Activated CD8-positive, alpha-beta memory T cell treated with anti-CD3 and anti-CD28 coated beads, Interleukin-2, amount 10 ng/mL, durations not matched to agents 7 days and 5 days (primary cell): ENCODE results near the gene FAM163A. TPM values are rescaled to one million over a fixed set of nuclear protein-coding genes. Genes with fewer than 3 reads are reported as not detected.

Source experiments
- ATAC-seq: fragments of 150-1000 bp; cut with Tn5 transposase; one replicate; pipeline ENCODE4 v1.10.0; 2021; ENCODE audit warnings: moderate library complexity
- CTCF ChIA-PET: fragments of 350-600 bp; sonication (Branson Sonifier 250); formaldehyde crosslinking; loops from one replicate; lab custom pipeline; 2021; ENCODE audit warnings: antibody characterized with exemption; lab: Charles Lee
- DNase-seq: peaks from one replicate; pipeline ENCODE4 v3.0.0-alpha.2; 2020
- H3K27ac Mint-ChIP-seq: one replicate; pipeline ENCODE4 v1.8.0; 2021; ENCODE audit warnings: mild to moderate bottlenecking, mixed read lengths
- H3K27me3 Mint-ChIP-seq: one replicate; pipeline ENCODE4 v1.8.0; 2021; ENCODE audit warnings: mixed read lengths
- H3K36me3 Mint-ChIP-seq: one replicate; pipeline ENCODE4 v1.8.0; 2021; ENCODE audit warnings: mild to moderate bottlenecking, mixed read lengths
- H3K4me1 Mint-ChIP-seq: one replicate; pipeline ENCODE4 v1.8.0; 2021; ENCODE audit warnings: mixed read lengths
- H3K4me3 Mint-ChIP-seq: one replicate; pipeline ENCODE4 v1.8.0; 2021; ENCODE audit warnings: mild to moderate bottlenecking, moderate library complexity, mixed read lengths
- H3K9me3 Mint-ChIP-seq: one replicate; pipeline ENCODE4 v1.8.0; 2022; ENCODE audit warnings: low read depth, mixed read lengths
- total RNA-seq, 2 experiments: library from RNA; stranded (reverse); gene quantifications; one replicate each; pipeline ENCODE4 v1.2.3, GENCODE V29; 2021

Gene FAM163A
- total RNA-seq, 2 experiments from 2014 or later: not detected

GRCh38 chr1:179731643-179732042 lies 11.4 kb upstream of the FAM163A start:
- Mint-ChIP-seq H3K27me3 (peaks cover 35% of the 10 kb centered on the region), H3K27ac (no peak overlapping the region), H3K36me3 (no peaks in the 10 kb centered on the region), H3K4me3 (no peak overlapping the region), H3K4me1 (no peaks in the 10 kb centered on the region), H3K9me3 (no peaks in the 10 kb centered on the region)
- CTCF ChIA-PET: interaction anchor here (0.8 kb wide), 1 partner anchor 25 kb away, joined by 3 read pairs; no protein-coding TSS in a partner anchor
- no peak for DNase-seq
- no peak for ATAC-seq

- Mint-ChIP-seq H3K27me3 (peaks cover 81% of the 10 kb centered on the region), H3K36me3 (no peaks in the 10 kb centered on the region), H3K4me1 (peaks cover 6% of the 10 kb centered on the region), H3K27ac (no peak overlapping the region), H3K9me3 (no peaks in the 10 kb centered on the region), H3K4me3 (no peak overlapping the region)
- DNase-seq (no peak), ATAC-seq (no peak)
- CTCF ChIA-PET: interaction anchor here (1.0 to 1.2 kb wide), 2 partner anchors 15 to 73 kb away, joined by 3 to 4 read pairs; no protein-coding TSS in a partner anchor
These were observed 800 bp upstream of the FAM163A start for GRCh38 chr1:179742291-179742690.

- Mint-ChIP-seq H3K9me3 (no peaks in the 10 kb centered on the region), H3K27ac (no peak overlapping the region), H3K36me3 (no peaks in the 10 kb centered on the region), H3K27me3 (peaks cover 80% of the 10 kb centered on the region), H3K4me3 (no peak overlapping the region), H3K4me1 (peaks cover 6% of the 10 kb centered on the region)
- ATAC-seq: no peak
- DNase-seq: no peak
- CTCF ChIA-PET: no interaction called here
These were observed 749 bp downstream of the FAM163A start for GRCh38 chr1:179743679-179744400.

GRCh38 chr1:179744401-179745130 lies 1.5 kb downstream of the FAM163A start:
- H3K27ac Mint-ChIP-seq: no peak overlapping the region
- CTCF ChIA-PET: no interaction called here
- no peaks in the 10 kb centered on the region for H3K36me3 Mint-ChIP-seq
- no peaks in the 10 kb centered on the region for H3K9me3 Mint-ChIP-seq
- peaks cover 6% of the 10 kb centered on the region for H3K4me1 Mint-ChIP-seq
- DNase-seq (no peak), ATAC-seq (no peak)
- peaks cover 79% of the 10 kb centered on the region for H3K27me3 Mint-ChIP-seq
- H3K4me3 Mint-ChIP-seq: no peak overlapping the region

- peaks cover 75% of the 10 kb centered on the region for H3K27me3 Mint-ChIP-seq
- no peaks in the 10 kb centered on the region for H3K9me3 Mint-ChIP-seq
- no peak for DNase-seq
- no peak overlapping the region for H3K4me3 Mint-ChIP-seq
- ATAC-seq: no peak
- CTCF ChIA-PET: no interaction called here
- H3K4me1 Mint-ChIP-seq: peaks cover 6% of the 10 kb centered on the region
- H3K27ac Mint-ChIP-seq: no peak overlapping the region
- no peaks in the 10 kb centered on the region for H3K36me3 Mint-ChIP-seq
These were observed 2.1 kb downstream of the FAM163A start for GRCh38 chr1:179745131-179745611.

GRCh38 chr1:179745743-179746142 lies 2.7 kb downstream of the FAM163A start:
- CTCF ChIA-PET: no interaction called here
- H3K27me3 Mint-ChIP-seq: peaks cover 74% of the 10 kb centered on the region

GRCh38 chr1:179747611-179748010 lies 4.5 kb downstream of the FAM163A start:
- peaks cover 4% of the 10 kb centered on the region for H3K4me1 Mint-ChIP-seq
- no peaks in the 10 kb centered on the region for H3K36me3 Mint-ChIP-seq
- no peak overlapping the region for H3K27ac Mint-ChIP-seq
- H3K27me3 Mint-ChIP-seq: peaks cover 64% of the 10 kb centered on the region
- no peak overlapping the region for H3K4me3 Mint-ChIP-seq
- peaks cover 3% of the 10 kb centered on the region for H3K9me3 Mint-ChIP-seq
- ATAC-seq: no peak
- CTCF ChIA-PET: no interaction called here
- no peak for DNase-seq

More at GRCh38 chr1:179745743-179746142, 2.7 kb downstream of the FAM163A start:
- no peaks in the 10 kb centered on the region for H3K9me3 Mint-ChIP-seq
- H3K36me3 Mint-ChIP-seq: no peaks in the 10 kb centered on the region
- H3K27ac Mint-ChIP-seq: no peak overlapping the region
- DNase-seq (no peak), ATAC-seq (no peak)
- H3K4me1 Mint-ChIP-seq: peaks cover 6% of the 10 kb centered on the region
- no peak overlapping the region for H3K4me3 Mint-ChIP-seq

- H3K4me1 Mint-ChIP-seq: no peaks in the 10 kb centered on the region
- no peak for DNase-seq
- H3K27me3 Mint-ChIP-seq: peaks cover 66% of the 10 kb centered on the region
- H3K27ac Mint-ChIP-seq: no peak overlapping the region
- no peaks in the 10 kb centered on the region for H3K36me3 Mint-ChIP-seq
- peaks cover 3% of the 10 kb centered on the region for H3K9me3 Mint-ChIP-seq
- ATAC-seq: no peak
- H3K4me3 Mint-ChIP-seq: no peak overlapping the region
- CTCF ChIA-PET: no interaction called here
These were observed 5.7 kb downstream of the FAM163A start for GRCh38 chr1:179748772-179749171.

- peaks cover 53% of the 10 kb centered on the region for H3K27me3 Mint-ChIP-seq
- no peak overlapping the region for H3K27ac Mint-ChIP-seq
- no peaks in the 10 kb centered on the region for H3K36me3 Mint-ChIP-seq
- ATAC-seq (no peak), DNase-seq (no peak)
- no peak overlapping the region for H3K4me3 Mint-ChIP-seq
- no peaks in the 10 kb centered on the region for H3K4me1 Mint-ChIP-seq
- peaks cover 3% of the 10 kb centered on the region for H3K9me3 Mint-ChIP-seq
- CTCF ChIA-PET: no interaction called here
These were observed 7.5 kb downstream of the FAM163A start for GRCh38 chr1:179750630-179751029.

- DNase-seq (no peak), ATAC-seq (no peak)
- Mint-ChIP-seq H3K27ac (no peak overlapping the region), H3K9me3 (peaks cover 3% of the 10 kb centered on the region), H3K4me1 (no peaks in the 10 kb centered on the region), H3K27me3 (peaks cover 32% of the 10 kb centered on the region), H3K36me3 (no peaks in the 10 kb centered on the region), H3K4me3 (no peak overlapping the region)
- CTCF ChIA-PET: no interaction called here
These were observed 10.0 kb downstream of the FAM163A start for GRCh38 chr1:179753061-179753460.

GRCh38 chr1:179754041-179754624 lies 11.0 kb downstream of the FAM163A start:
- H3K9me3 Mint-ChIP-seq: peaks cover 3% of the 10 kb centered on the region
- DNase-seq (no peak), ATAC-seq (no peak)
- no peak overlapping the region for H3K27ac Mint-ChIP-seq
- CTCF ChIA-PET: no interaction called here
- peaks cover 26% of the 10 kb centered on the region for H3K27me3 Mint-ChIP-seq
- H3K4me1 Mint-ChIP-seq: no peaks in the 10 kb centered on the region
- no peaks in the 10 kb centered on the region for H3K36me3 Mint-ChIP-seq
- no peak overlapping the region for H3K4me3 Mint-ChIP-seq

GRCh38 chr1:179757933-179758332 lies 14.8 kb downstream of the FAM163A start:
- Mint-ChIP-seq H3K9me3 (no peaks in the 10 kb centered on the region), H3K4me1 (no peaks in the 10 kb centered on the region), H3K27me3 (peaks cover 18% of the 10 kb centered on the region), H3K4me3 (no peak overlapping the region), H3K27ac (no peak overlapping the region), H3K36me3 (no peaks in the 10 kb centered on the region)
- no peak for DNase-seq
- CTCF ChIA-PET: interaction anchor here (0.8 to 2.0 kb wide), 2 partner anchors 57 to 411 kb away, joined by 3 to 4 read pairs; no protein-coding TSS in a partner anchor
- ATAC-seq: no peak

- H3K4me3 Mint-ChIP-seq: no peak overlapping the region
- no peaks in the 10 kb centered on the region for H3K4me1 Mint-ChIP-seq
- no peaks in the 10 kb centered on the region for H3K36me3 Mint-ChIP-seq
- ATAC-seq (no peak), DNase-seq (no peak)
- CTCF ChIA-PET: interaction anchor here (2.7 kb wide), 1 partner anchor 49 kb away, joined by 10 read pairs; no protein-coding TSS in a partner anchor
- no peak overlapping the region for H3K27ac Mint-ChIP-seq
- H3K27me3 Mint-ChIP-seq: peaks cover 10% of the 10 kb centered on the region
- no peaks in the 10 kb centered on the region for H3K9me3 Mint-ChIP-seq
These were observed 17.4 kb downstream of the FAM163A start for GRCh38 chr1:179760521-179760920.
